Activated CD4-positive, alpha-beta T cell treated with anti-CD3 and anti-CD28 coated beads for 1 hour (primary cell): Measurements from ENCODE around the gene TIRAP.
"Not testable (repeated sequence)": the region's sequence is repeated elsewhere in the genome, so short reads cannot be mapped to it uniquely, and the experiment has no call there.

ENCODE experiments used
- DNase-seq: peaks from one replicate; pipeline ENCODE4 v3.0.0-alpha.2; 2020

Gene TIRAP

GRCh38 chr11:126288237-126288636, 5.3 kb downstream of the TIRAP start:
- no peak for DNase-seq

- DNase-seq = no peak
These were observed 8.0 kb downstream of the TIRAP start for GRCh38 chr11:126290887-126291286.

- no peak for DNase-seq
These were observed 10.8 kb downstream of the TIRAP start for GRCh38 chr11:126293726-126294125.

- DNase-seq = no peak
These were observed 14.1 kb downstream of the TIRAP start for GRCh38 chr11:126297004-126297403.

- peak; percentile 77 for DNase-seq
These were observed 20.9 kb downstream of the TIRAP start, which contains the start of gene DCPS for GRCh38 chr11:126303623-126304456. DCPS (plus strand) TSS chr11:126304060; CDS start chr11:126304081, 21 bp downstream.

GRCh38 chr11:126304457-126305075, 21.7 kb downstream of the TIRAP start:
- no peak for DNase-seq

GRCh38 chr11:126305699-126306098, 22.8 kb downstream of the TIRAP start:
- no peak for DNase-seq

GRCh38 chr11:126307706-126308105, 24.8 kb downstream of the TIRAP start:
- no peak for DNase-seq

- DNase-seq = no peak
These were observed 25.4 kb downstream of the TIRAP start for GRCh38 chr11:126308271-126308671.

DNA sequence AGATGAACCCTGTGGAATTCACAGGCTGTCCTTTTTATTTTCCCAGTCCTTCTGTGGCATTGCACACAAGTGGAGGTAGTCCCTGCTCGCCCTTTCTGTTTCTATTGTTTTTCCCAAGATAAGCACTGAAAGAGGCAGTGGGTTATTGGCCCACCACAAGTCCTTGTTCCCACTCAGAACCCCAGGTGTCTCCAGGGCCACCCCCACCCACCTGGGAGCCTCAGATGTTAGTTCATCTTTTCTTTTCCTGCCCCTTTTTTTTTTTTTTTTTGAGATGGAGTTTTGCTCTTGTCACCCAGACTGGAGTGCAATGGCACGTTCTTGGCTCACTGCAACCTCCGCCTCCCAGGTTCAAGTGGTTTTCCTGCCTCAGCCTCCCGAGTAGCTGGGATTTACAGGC, 25.9 kb downstream of the TIRAP start:
- not testable (repeated sequence) for DNase-seq

GRCh38 chr11:126310200-126310991, 27.5 kb downstream of the TIRAP start:
- DNase-seq = peak; percentile 29

DNA sequence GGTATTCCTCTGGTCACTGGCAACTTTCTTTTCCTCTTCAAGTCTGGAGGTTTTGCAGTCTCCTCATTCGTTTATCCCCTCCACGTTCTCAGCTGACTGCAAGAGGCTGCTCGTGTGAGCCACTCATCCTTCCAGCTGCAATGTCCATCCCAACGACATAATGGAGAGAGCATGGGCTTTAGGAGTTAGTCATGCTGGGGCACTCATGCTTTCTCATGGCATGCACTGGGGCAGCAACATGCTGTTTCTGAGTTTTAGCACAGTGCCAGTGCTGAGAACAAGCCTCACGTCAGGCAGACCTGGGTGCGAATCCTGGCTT, 28.1 kb downstream of the TIRAP start:
- DNase-seq = no peak

- no peak for DNase-seq
These were observed 28.8 kb downstream of the TIRAP start for GRCh38 chr11:126311401-126312291.

DNA sequence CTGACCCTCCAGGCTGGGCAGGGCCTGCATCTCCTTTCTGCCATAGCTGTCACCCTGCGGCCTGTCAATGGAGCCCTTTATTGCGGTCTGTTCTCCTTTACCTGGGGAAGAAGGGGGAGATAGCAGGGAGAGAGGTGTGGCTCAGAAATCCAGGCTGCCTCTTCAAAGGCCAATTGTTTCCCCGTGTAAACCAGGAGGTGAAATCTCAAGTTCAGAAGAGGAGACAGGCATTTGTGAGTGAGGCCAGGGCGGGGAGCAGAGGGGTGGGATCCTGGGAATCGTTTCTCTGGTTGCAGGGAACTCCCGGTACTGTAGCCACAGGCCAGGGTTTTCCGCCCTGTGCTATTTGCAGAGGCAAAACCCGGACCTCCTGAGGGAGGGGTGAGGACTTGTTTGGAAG, 30.1 kb downstream of the TIRAP start:
- no peak for DNase-seq

DNA sequence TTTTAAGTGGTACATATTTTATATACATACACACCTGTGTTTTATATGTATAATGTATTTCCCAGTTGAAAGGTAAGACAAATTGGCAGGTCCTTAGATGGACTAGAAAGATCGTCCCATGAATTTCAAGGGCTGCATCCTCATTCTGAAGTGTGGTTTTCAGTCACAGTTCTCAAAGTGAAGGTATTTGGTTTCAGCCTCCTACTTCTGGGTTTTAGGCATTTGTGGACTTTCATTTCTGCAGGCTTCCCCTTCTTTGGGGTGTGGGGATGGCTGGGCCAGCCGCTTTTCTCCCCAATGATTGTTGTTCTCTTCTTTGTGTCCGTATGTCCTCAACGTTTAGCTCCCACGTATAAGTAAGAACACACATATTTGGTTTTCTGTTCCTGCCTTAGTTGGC, 30.9 kb downstream of the TIRAP start:
- DNase-seq = no peak

GRCh38 chr11:126317432-126317755, 34.5 kb downstream of the TIRAP start:
- no peak for DNase-seq

- no peak for DNase-seq
These were observed 35.1 kb downstream of the TIRAP start for GRCh38 chr11:126317756-126318573.

GRCh38 chr11:126318574-126319373, 35.9 kb downstream of the TIRAP start:
- no peak for DNase-seq

- DNase-seq = no peak
These were observed 36.5 kb downstream of the TIRAP start for GRCh38 chr11:126319374-126319740.

DNA sequence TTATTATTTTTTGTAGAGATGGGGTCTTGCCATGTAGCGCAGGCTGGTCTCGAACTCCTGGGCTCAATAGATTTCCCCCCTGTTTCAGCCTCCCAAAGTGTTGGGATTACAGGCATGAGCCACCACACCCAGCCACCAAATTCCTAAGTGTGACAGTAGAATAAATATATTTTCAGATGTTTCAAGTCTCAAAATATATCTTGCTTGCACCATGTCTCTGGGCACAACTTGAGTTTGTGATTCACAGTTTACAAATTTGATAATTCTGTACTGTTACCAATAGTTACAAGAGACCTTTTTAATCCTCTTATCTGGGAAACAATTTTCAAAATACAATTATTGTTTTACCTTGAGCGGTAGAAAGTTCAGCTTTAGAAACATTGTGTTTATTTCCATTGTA, 40.1 kb downstream of the TIRAP start:
- no peak for DNase-seq
